Choroid plexus epithelial cell (primary cell): ENCODE results near the gene SERPINE3.

Experiments used
- DNase-seq: peaks from one replicate; pipeline ENCODE4 v3.0.0-alpha.2; 2010; ENCODE audit warnings: low read depth
- H3K4me3 ChIP-seq: 2 replicates; pipeline ENCODE4 v1.5.1; 2011; ENCODE audit warnings: low read depth, mild to moderate bottlenecking, control low read depth, low read length, moderate library complexity
- CTCF ChIP-seq: conservative IDR thresholded peaks from 2 replicates; pipeline ENCODE4 v1.5.1; 2011; ENCODE audit warnings: low read depth, mild to moderate bottlenecking, control low read depth, inconsistent platforms, low read length, moderate library complexity

SERPINE3 gene

GRCh38 chr13:51333826-51334225 lies 5.7 kb upstream of the SERPINE3 start:
- DNase-seq = no peak
- no peak overlapping the region for H3K4me3 ChIP-seq
- TF ChIP-seq CTCF = no peak

GRCh38 chr13:51336746-51337145 lies 2.7 kb upstream of the SERPINE3 start:
- no peak for DNase-seq
- no peak overlapping the region for H3K4me3 ChIP-seq
- no peak for TF ChIP-seq CTCF

GRCh38 chr13:51339952-51340732 lies 651 bp downstream of the SERPINE3 start:
- no peak for DNase-seq
- no peak overlapping the region for H3K4me3 ChIP-seq
- TF ChIP-seq CTCF = no peak

GRCh38 chr13:51341232-51341631 lies 1.7 kb downstream of the SERPINE3 start:
- H3K4me3 ChIP-seq = no peak overlapping the region
- DNase-seq = no peak
- no peak for TF ChIP-seq CTCF

GRCh38 chr13:51341791-51342190 lies 2.3 kb downstream of the SERPINE3 start:
- no peak for TF ChIP-seq CTCF
- no peak overlapping the region for H3K4me3 ChIP-seq
- no peak for DNase-seq

- no peak overlapping the region for H3K4me3 ChIP-seq
- no peak for TF ChIP-seq CTCF
- peak; percentile 58 for DNase-seq
Measured at GRCh38 chr13:51342706-51343105, 3.2 kb downstream of the SERPINE3 start.

GRCh38 chr13:51343475-51343874 lies 4.0 kb downstream of the SERPINE3 start:
- no peak for TF ChIP-seq CTCF
- no peak for DNase-seq
- H3K4me3 ChIP-seq = no peak overlapping the region
